Neural progenitor cell (in vitro differentiated cells): ENCODE data around the gene ATP10A. TPM values are rescaled to one million over a fixed set of nuclear protein-coding genes. Genes with fewer than 3 reads are reported as not detected.

Experiments used
- DNase-seq: peaks from one replicate; pipeline ENCODE4 v3.0.0-alpha.2; 2016; ENCODE audit warnings: low spot score
- H2AFZ ChIP-seq: fragments of 200-600 bp; sonication (generic); replicated peaks from 2 replicates; pipeline ENCODE4 v1.6.1; 2016; ENCODE audit warnings: antibody characterized with exemption
- H3F3A ChIP-seq: fragments of 200-600 bp; sonication (generic); 2 replicates; pipeline ENCODE4 v1.6.1; 2016; ENCODE audit warnings: antibody characterized with exemption, low read depth
- H3K27ac ChIP-seq: fragments of 200-600 bp; sonication (generic); 2 replicates; pipeline ENCODE4 v1.5.1; 2016; ENCODE audit warnings: mild to moderate bottlenecking
- H3K27me3 ChIP-seq: fragments of 200-600 bp; sonication (generic); 2 replicates; pipeline ENCODE4 v1.6.1; 2016; ENCODE audit warnings: mild to moderate bottlenecking, moderate library complexity
- H3K36me3 ChIP-seq: fragments of 200-600 bp; sonication (generic); 2 replicates; pipeline ENCODE4 v1.5.1; 2016
- H3K4me1 ChIP-seq: fragments of 200-600 bp; sonication (generic); 2 replicates; pipeline ENCODE4 v1.6.1; 2016; ENCODE audit warnings: mixed run types
- H3K4me2 ChIP-seq: fragments of 200-600 bp; sonication (generic); 2 replicates; pipeline ENCODE4 v1.6.1; 2016
- H3K4me3 ChIP-seq: fragments of 200-600 bp; sonication (generic); 2 replicates; pipeline ENCODE4 v1.5.1; 2016
- H3K79me2 ChIP-seq: fragments of 200-600 bp; sonication (generic); 2 replicates; pipeline ENCODE4 v1.6.1; 2016; ENCODE audit warnings: low read depth
- H3K9ac ChIP-seq: fragments of 200-600 bp; sonication (generic); 2 replicates; pipeline ENCODE4 v1.6.1; 2016
- H3K9me3 ChIP-seq: fragments of 200-600 bp; sonication (generic); 2 replicates; pipeline ENCODE4 v1.5.1; 2016; ENCODE audit warnings: low read depth
- H4K20me1 ChIP-seq: fragments of 200-600 bp; sonication (generic); 2 replicates; pipeline ENCODE4 v1.6.1; 2016; ENCODE audit warnings: low read depth
- H3K27ac Mint-ChIP-seq: 3 replicates; pipeline ENCODE4 v1.8.0; 2021; ENCODE audit warnings: mixed read lengths
- H3K27me3 Mint-ChIP-seq: 2 replicates; pipeline ENCODE4 v1.8.0; 2022; ENCODE audit warnings: low read depth, mild to moderate bottlenecking, inconsistent platforms, moderate library complexity, mixed read lengths; ENCODE audit not compliant: insufficient read depth
- H3K36me3 Mint-ChIP-seq: 3 replicates; pipeline ENCODE4 v1.8.0; 2021; ENCODE audit warnings: mixed read lengths
- H3K4me1 Mint-ChIP-seq: 3 replicates; pipeline ENCODE4 v1.8.0; 2021; ENCODE audit warnings: mixed read lengths
- H3K4me3 Mint-ChIP-seq: 3 replicates; pipeline ENCODE4 v1.8.0; 2021; ENCODE audit warnings: mild to moderate bottlenecking, moderate library complexity, mixed read lengths
- H3K9me3 Mint-ChIP-seq: 3 replicates; pipeline ENCODE4 v1.8.0; 2020; ENCODE audit warnings: mixed read lengths
- EZH2 ChIP-seq: fragments of 200-600 bp; sonication (generic); IDR thresholded peaks from 2 replicates; pipeline ENCODE4 v1.6.1; 2017; ENCODE audit warnings: antibody characterized with exemption, mild to moderate bottlenecking, moderate library complexity
- EZH2phosphoT487 ChIP-seq: fragments of 200-600 bp; sonication (generic); IDR thresholded peaks from 2 replicates; pipeline ENCODE4 v1.6.1; 2017; ENCODE audit warnings: antibody characterized with exemption
- total RNA-seq: library from RNA; depleted of rRNA; stranded (reverse); fragments of >200 nt; gene quantifications from 2 replicates; pipeline ENCODE4 v1.2.3, GENCODE V29; 2015; ENCODE audit warnings: low replicate concordance
- TF ChIP-seq, protein P1 (sequence below): fragments of 200-600 bp; sonication (generic); IDR thresholded peaks from 2 replicates; pipeline ENCODE4 v1.5.1; 2017; ENCODE audit warnings: antibody characterized with exemption, mild to moderate bottlenecking

ATP10A gene
- total RNA-seq, 1 donor from 2014 or later: 0.32 TPM

DNA sequence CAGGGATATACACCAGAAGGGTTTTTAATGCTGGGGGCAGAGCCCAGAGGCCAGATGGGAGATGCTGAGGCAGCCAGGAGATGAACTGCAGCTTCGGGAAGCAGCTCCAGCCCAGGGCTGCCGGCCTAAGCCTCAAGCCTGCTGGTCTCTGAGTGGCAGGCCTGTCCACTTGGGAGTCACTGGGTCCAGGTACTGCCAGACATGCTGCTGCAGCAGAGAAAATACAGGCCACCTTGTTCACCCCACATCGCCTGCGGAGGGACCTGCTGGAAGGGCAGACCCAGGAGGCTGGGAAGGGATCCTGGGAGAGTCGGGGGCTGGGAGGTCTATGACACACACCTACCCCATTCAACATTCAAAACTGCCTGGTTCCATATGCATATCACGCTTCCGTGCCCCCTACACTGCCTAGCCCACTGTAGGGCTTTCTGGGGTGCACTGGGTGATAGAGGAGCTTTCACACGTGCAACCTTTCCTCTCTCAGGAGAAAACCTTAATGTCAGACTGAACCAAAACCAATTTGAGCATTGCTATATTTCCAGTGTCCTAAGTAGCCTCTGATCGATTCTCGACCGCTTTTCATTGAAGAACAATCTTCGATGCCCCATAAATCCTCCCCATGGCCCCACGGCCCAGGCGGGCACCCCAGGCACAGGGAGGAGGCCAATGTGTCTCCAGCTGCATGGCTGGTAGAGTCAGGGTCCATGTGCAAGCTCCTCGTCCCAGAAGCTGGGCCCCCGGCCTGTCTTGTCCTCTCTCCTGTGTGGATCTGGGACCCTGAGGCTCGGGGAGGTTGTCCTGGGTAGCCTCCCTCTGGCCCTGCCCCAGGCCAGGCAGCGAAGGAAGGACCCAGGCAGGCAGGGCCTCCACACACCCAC lies 147.4 kb downstream of the ATP10A start:
- H3K36me3 Mint-ChIP-seq: no peaks in the 10 kb centered on the region
- Histone ChIP-seq H2AFZ (no peak overlapping the region), H3K4me1 (peaks cover 11% of the 10 kb centered on the region), H3K9ac (no peak overlapping the region), H3F3A (no peaks in the 10 kb centered on the region), H3K4me3 (no peak overlapping the region), H4K20me1 (no peaks in the 10 kb centered on the region), H3K27ac (no peak overlapping the region), H3K27me3 (no peaks in the 10 kb centered on the region), H3K36me3 (no peaks in the 10 kb centered on the region), H3K9me3 (no peaks in the 10 kb centered on the region), H3K4me2 (no peak overlapping the region), H3K79me2 (no peaks in the 10 kb centered on the region)
- no peak for TF ChIP-seq EZH2phosphoT487
- TF ChIP-seq EZH2: no peak
- TF ChIP-seq, protein P1, sequence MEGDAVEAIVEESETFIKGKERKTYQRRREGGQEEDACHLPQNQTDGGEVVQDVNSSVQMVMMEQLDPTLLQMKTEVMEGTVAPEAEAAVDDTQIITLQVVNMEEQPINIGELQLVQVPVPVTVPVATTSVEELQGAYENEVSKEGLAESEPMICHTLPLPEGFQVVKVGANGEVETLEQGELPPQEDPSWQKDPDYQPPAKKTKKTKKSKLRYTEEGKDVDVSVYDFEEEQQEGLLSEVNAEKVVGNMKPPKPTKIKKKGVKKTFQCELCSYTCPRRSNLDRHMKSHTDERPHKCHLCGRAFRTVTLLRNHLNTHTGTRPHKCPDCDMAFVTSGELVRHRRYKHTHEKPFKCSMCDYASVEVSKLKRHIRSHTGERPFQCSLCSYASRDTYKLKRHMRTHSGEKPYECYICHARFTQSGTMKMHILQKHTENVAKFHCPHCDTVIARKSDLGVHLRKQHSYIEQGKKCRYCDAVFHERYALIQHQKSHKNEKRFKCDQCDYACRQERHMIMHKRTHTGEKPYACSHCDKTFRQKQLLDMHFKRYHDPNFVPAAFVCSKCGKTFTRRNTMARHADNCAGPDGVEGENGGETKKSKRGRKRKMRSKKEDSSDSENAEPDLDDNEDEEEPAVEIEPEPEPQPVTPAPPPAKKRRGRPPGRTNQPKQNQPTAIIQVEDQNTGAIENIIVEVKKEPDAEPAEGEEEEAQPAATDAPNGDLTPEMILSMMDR: no peak
- peaks cover 9% of the 10 kb centered on the region for H3K4me1 Mint-ChIP-seq
- no peaks in the 10 kb centered on the region for H3K9me3 Mint-ChIP-seq
- peaks cover 6% of the 10 kb centered on the region for H3K27me3 Mint-ChIP-seq
- no peak overlapping the region for H3K27ac Mint-ChIP-seq
- no peak overlapping the region for H3K4me3 Mint-ChIP-seq
- DNase-seq: no peak

DNA sequence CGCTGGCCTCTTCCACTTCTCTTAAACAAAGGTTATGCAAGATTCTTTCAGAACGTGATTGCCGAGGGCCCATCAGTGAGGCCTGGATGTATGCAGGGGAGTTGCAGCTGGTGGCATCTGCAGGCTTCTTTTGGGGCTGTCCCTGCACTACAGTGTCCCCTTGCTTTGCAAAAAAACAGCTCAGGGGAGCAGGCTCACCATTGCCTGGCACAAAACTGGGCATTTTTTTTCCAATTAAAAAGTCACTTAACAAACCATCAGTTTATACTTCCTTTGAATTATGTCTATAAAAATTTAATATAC lies 148.6 kb downstream of the ATP10A start:
- no peaks in the 10 kb centered on the region for H3K36me3 Mint-ChIP-seq
- Histone ChIP-seq H4K20me1 (no peaks in the 10 kb centered on the region), H3K36me3 (no peaks in the 10 kb centered on the region), H3K9me3 (no peaks in the 10 kb centered on the region), H2AFZ (no peak overlapping the region), H3K27ac (no peak overlapping the region), H3K4me3 (no peak overlapping the region), H3K79me2 (no peaks in the 10 kb centered on the region), H3K27me3 (no peaks in the 10 kb centered on the region), H3K9ac (no peak overlapping the region), H3K4me1 (peaks cover 11% of the 10 kb centered on the region), H3K4me2 (no peak overlapping the region), H3F3A (no peaks in the 10 kb centered on the region)
- H3K4me3 Mint-ChIP-seq: no peak overlapping the region
- peaks cover 7% of the 10 kb centered on the region for H3K27me3 Mint-ChIP-seq
- TF ChIP-seq, protein P1: no peak
- no peak for TF ChIP-seq EZH2
- TF ChIP-seq EZH2phosphoT487: no peak
- peaks cover 9% of the 10 kb centered on the region for H3K4me1 Mint-ChIP-seq
- no peak overlapping the region for H3K27ac Mint-ChIP-seq
- no peaks in the 10 kb centered on the region for H3K9me3 Mint-ChIP-seq
- DNase-seq: no peak

DNA sequence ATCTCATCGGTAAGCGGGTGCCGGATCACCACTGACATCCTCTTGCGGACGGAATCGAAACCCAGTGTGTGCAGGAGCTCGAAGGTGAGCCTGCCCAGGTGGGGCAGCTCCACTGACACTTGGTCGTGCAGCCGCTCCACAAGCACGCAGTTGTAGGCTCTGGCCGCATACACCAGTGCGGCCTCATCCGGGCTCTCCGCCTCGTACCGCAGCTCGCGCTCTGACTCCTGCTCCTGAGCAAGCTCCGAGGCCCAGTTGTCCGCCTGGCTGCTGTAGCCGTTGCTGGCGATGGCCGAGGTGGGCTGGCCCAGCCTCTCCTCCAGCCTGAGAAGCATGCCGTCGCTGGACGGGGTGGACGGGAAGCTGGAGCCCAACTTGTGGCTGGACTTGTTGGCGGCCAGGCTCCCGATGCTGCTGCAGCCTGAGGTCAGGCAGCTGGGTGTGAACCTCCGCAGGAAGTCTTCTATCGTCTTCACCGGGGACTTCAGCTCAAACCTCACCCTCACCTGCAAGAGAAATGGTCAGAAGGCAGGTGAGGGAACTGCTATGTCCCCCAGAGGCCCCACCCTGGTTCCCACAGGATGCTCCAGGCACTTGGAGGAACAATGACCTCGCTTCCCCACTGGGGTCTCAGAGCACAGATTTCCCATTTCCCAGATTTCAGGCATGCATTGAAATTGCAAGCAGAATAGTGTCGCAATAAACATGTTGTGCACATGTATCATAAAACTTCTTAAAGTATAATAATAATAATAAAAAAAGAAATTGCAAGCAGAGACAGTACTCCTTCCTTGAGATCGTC lies 149.2 kb downstream of the ATP10A start:
- TF ChIP-seq EZH2phosphoT487 (no peak), EZH2 (no peak)
- TF ChIP-seq, protein P1: no peak

More for the DNA sequence above, 149.2 kb downstream of the ATP10A start:
- peaks cover 11% of the 10 kb centered on the region for H3K4me1 ChIP-seq
- no peak overlapping the region for H3K4me2 ChIP-seq
- no peaks in the 10 kb centered on the region for H3K36me3 ChIP-seq
- no peak for DNase-seq
- H3K9ac ChIP-seq: no peak overlapping the region
- Mint-ChIP-seq H3K27ac (no peak overlapping the region), H3K36me3 (no peaks in the 10 kb centered on the region), H3K4me1 (peaks cover 9% of the 10 kb centered on the region), H3K9me3 (no peaks in the 10 kb centered on the region), H3K4me3 (no peak overlapping the region), H3K27me3 (peaks cover 7% of the 10 kb centered on the region)
- H3K79me2 ChIP-seq: no peaks in the 10 kb centered on the region
- no peaks in the 10 kb centered on the region for H4K20me1 ChIP-seq
- H3K27ac ChIP-seq: no peak overlapping the region
- H3K9me3 ChIP-seq: no peaks in the 10 kb centered on the region
- H3F3A ChIP-seq: no peaks in the 10 kb centered on the region
- no peak overlapping the region for H3K4me3 ChIP-seq
- no peaks in the 10 kb centered on the region for H3K27me3 ChIP-seq
- H2AFZ ChIP-seq: no peak overlapping the region
